Measurements from ENCODE around the gene GJA4. TPM values are rescaled to one million over a fixed set of nuclear protein-coding genes. Genes with fewer than 3 reads are reported as not detected.
"Not testable (repeated sequence)": the region's sequence is repeated elsewhere in the genome, so short reads cannot be mapped to it uniquely, and the experiment has no call there.

The GJA4 gene
- polyA plus RNA-seq, 1 donor = 35.0 TPM

DNA sequence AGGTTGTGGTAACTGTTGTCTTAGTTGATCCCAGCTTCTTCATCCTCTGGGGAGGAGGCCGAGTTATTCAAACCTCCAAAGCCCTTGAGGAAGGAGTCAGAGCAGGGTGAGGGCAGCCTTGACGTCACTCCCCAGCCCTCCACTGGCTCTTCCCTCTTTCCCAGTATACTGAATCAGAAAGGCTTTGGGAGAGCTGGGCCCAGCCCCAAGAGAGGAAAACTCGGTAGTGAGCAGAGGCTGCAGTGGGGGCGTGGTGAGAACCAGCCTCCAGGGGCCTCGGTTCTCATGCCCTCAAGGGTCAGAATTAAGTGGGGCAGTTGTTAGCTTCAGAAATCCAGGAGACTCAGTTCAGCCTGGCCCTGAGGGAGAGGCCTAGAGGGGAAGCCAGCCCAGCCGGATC lies 1.8 kb upstream of the GJA4 start:
- no peak for DNase-seq (ENCODE audit: low read depth)

GRCh38 chr1:34792424-34792823 lies 375 bp upstream of the GJA4 start:
- no peak for DNase-seq (ENCODE audit: low read depth)

GRCh38 chr1:34794001-34794789 lies 1.4 kb downstream of the GJA4 start:
- DNase-seq (ENCODE audit: low read depth) = no peak

- DNase-seq (ENCODE audit: low read depth) = no peak
Observed at GRCh38 chr1:34794790-34795180, 2.0 kb downstream of the GJA4 start.

DNA sequence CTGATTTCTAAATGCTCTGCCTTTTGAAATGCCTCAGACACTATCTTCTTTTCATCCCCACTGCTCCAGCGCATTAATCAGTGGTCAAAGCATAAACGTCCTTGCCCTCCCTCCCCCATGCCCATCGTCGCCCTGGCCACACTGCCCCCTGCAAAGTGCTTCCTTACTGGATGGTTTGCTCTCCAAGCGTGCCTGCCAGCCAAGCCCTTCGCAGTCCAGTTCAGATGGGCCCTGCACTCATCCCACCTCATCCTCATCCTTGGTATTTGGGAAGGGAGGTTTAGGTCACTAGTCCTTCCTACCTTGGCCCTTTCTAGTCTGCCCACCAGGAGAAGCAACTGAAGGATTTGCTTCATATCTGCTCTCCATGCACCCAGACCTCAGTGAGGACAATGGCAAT lies 3.1 kb downstream of the GJA4 start:
- no peak for DNase-seq (ENCODE audit: low read depth)

GRCh38 chr1:34796990-34797389 lies 4.2 kb downstream of the GJA4 start:
- no peak for DNase-seq (ENCODE audit: low read depth)

DNA sequence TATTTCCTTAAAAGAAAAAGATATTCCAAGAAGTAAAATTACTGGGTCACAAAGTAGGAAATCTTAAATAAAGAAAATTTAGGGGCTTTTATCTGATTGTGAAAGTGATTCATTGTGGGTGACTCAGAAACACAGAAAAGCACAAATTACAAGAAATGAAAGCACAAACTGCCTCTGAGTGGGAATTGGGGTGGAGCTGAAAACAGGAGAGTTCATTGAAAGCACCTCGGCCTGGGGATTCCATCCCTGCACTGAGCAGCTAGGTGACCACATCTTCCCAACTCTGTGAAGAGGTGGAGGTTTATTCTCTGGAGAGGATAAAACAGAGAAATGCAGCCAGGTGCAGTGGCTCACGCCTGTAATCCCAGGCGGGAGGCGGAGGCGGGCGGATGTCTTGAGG lies 7.4 kb downstream of the GJA4 start:
- no peak for DNase-seq (ENCODE audit: low read depth)

GRCh38 chr1:34803770-34804169 lies 11.0 kb downstream of the GJA4 start:
- no peak for DNase-seq (ENCODE audit: low read depth)

DNA sequence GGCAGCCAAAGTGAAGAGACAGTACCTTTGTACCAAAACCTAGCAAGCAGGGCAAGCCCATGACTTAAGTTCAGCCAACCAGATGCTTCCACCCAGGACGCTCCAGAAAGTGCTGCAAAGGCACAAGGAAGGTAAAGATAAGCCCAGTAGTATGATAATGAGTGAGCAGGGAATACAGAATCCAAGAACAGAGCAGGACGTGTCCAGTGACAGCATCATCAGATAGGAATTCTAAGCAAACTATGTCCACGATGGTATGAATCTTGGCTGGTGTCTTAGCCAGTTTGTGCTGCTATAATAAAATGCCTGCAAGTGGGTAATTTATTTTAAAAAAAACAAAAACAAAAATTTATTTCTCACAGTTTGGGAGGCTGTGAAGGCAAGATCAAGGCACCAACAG lies 13.6 kb downstream of the GJA4 start:
- no peak for DNase-seq (ENCODE audit: low read depth)

GRCh38 chr1:34808051-34808810 lies 15.4 kb downstream of the GJA4 start:
- no peak for DNase-seq (ENCODE audit: low read depth)

- DNase-seq (ENCODE audit: low read depth) = not testable (repeated sequence)
Observed at GRCh38 chr1:34810781-34811180, 18.0 kb downstream of the GJA4 start.

DNA sequence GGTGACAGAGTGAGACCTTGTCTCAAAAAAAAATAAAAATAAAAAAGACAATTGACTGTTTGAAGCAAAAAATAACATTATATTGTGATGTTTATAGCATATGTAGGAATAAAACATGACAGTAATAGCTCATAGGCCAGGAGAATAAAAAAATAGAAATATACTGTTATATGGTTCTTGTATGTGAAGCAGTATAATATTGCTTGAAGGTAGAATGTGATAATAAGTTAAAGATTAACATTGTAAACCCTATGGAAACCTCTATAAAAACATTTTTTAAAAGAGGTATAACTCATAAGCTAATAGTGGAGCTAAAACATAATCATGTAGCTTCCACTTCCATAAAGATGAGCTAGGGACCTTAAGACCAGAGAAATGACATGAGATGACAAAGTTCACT lies 23.5 kb downstream of the GJA4 start:
- no peak for DNase-seq (ENCODE audit: low read depth)

DNA sequence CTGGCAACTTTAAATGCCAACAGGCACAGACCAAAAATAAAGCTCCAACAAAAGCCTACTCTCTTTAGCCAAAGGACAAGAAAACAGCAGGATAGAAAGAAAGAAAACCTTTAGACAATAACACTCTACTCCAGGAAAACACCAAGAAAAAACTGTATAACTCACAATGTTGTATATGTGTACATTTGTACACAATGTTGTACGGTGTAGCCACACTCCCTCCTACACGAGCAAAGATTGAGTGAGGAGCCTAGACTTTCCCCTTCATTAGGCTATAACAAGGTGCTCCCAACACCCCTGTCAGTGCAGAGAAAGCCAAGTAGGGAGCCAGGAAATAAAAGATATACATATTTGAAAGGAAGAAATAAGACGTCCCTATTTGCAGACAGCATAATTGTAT lies 24.0 kb downstream of the GJA4 start:
- DNase-seq (ENCODE audit: low read depth) = no peak

DNA sequence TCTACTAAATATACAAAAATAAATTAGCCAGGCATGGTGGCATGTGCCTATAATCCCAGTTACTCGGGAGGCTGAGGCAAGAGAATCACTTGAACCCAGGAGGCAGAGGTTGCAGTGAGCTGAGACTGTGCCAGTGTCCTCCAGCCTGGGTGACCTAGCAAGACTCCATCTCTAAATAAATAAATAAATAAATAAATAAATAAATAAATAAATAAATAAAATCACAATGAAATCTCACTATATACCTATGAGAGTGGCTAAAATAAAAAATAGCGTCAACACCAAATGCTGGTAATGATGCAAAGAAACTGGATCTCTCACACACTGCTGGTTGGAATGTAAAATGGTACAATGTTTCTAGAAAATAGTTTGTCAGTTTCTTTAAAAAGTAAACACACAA lies 26.1 kb downstream of the GJA4 start:
- DNase-seq (ENCODE audit: low read depth) = not testable (repeated sequence)

DNA sequence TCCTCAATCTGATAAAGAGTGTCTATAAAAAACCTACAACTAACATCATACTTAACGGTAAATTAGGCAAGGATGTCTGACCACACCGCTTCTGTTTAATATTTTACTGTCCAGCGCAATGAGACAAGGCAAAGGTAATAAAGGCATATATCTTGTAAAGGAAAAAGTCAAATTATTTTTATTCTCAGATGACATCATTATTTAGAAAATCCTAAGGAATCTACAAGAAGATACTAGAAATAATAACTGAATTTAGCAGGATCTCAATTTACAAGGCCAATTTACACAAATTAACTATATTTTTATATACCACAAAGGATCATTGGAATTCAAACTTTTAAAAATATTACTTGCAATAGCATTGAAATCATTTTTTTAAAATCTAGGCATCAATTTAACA lies 29.4 kb downstream of the GJA4 start:
- no peak for DNase-seq (ENCODE audit: low read depth)

GRCh38 chr1:34824817-34825454 lies 32.1 kb downstream of the GJA4 start:
- no peak for DNase-seq (ENCODE audit: low read depth)

DNA sequence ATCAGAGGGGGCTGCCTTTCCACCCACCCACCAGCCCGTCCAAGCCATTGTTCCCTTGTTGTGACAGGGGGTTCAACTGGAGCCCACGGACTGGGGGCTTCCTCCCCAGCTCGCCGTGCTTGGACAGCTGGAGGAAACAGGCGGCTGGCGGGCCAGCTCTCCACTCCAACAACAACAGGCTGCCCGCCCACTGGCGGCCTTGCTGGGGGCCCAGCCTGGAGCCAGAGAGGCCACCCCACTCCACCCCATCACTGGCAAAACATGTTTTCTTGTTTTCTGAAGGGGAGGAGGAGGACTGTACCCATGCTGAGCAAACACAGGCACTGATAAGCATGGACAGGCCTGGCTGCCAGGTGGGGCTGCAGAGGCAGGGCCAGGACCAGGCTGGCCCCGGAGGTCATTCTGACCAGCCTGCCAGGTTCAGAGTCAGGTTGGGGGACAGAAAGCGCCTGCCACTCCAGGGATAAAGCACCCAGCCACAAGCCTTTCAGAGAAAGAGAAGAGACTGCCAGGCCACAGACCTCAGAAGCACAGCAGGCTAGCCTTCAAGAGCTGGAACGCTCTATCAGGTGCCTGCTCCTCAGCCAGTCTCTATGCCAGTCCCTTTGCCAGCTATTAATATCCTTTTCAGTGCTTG lies 32.8 kb downstream of the GJA4 start:
- no peak for DNase-seq (ENCODE audit: low read depth)

GRCh38 chr1:34827341-34827941 lies 34.6 kb downstream of the GJA4 start:
- DNase-seq (ENCODE audit: low read depth) = no peak

DNA sequence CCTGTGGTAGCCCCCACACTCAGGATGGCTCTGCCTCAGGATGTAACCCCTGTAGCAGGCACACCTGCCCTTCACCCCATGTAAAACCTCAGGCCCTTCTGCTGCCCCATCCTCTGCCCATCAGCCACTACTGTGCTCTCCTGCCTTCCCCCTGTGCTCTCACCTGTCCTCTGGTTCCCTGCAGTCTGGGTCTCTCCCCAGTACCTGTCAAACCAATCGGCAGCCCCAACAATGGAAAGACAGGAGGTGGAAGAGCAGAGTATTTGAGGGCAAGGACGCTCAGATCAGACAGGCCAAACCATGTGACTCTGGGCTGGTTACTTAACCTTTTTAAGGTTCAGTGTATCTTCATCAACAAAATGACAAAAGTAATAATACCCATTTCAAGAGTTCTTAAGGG lies 35.8 kb downstream of the GJA4 start:
- DNase-seq (ENCODE audit: low read depth) = no peak

- DNase-seq (ENCODE audit: low read depth) = no peak
Observed at GRCh38 chr1:34829250-34829649, 36.5 kb downstream of the GJA4 start.

- DNase-seq (ENCODE audit: low read depth) = no peak
Observed at GRCh38 chr1:34831721-34832246, 39.0 kb downstream of the GJA4 start.

DNA sequence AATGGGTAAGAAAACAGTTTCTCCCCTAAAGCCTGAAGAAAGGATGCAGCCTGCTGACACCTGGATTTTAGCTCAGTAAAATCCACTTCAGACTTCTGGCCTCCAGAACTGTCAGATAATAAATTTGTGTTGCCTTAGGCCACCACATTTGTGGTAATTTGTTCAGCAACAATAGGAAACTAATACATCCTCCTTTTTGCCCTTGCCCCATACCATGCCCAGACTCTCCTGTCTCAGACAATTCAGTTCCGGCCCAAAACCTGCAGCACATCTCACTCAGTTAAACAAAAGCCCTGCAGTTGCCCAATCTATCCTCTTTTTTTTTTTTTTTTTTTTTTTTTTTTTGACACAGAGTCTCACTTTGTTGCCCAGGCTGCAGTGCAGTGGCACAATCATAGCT lies 40.9 kb downstream of the GJA4 start:
- DNase-seq (ENCODE audit: low read depth) = no peak
